Activated T-helper 1 cell treated with anti-CD3 and anti-CD28 coated beads, Interleukin-2, amount 50 U/mL, for 16 hours (primary cell): ENCODE measurements around the gene DGKH.

Experiments used
- DNase-seq, 2 donors: peaks; one replicate each; pipeline ENCODE4 v3.0.0-alpha.2; 2020; ENCODE audit warnings: low read depth in 1 of 2, low spot score in 1 of 2

The DGKH gene

GRCh38 chr13:42048342-42048683, at the start of gene DGKH:
DGKH (plus strand) TSS chr13:42048648; CDS start chr13:42048774, 126 bp downstream.
- DNase-seq, result no peak

GRCh38 chr13:42000846-42001245, 47.6 kb upstream of the DGKH start:
- no peak for DNase-seq

- no peak for DNase-seq
Observed at GRCh38 chr13:42001580-42001979, 46.9 kb upstream of the DGKH start.

- DNase-seq, result no peak
Observed at GRCh38 chr13:42002066-42002465, 46.4 kb upstream of the DGKH start.

GRCh38 chr13:42007844-42008243, 40.6 kb upstream of the DGKH start:
- DNase-seq, result no peak

GRCh38 chr13:42009057-42009456, 39.4 kb upstream of the DGKH start:
- DNase-seq, result no peak

GRCh38 chr13:42011601-42012350, 36.7 kb upstream of the DGKH start:
- no peak for DNase-seq

- no peak for DNase-seq
Observed at GRCh38 chr13:42014119-42014518, 34.3 kb upstream of the DGKH start.

GRCh38 chr13:42017264-42017663, 31.2 kb upstream of the DGKH start:
- DNase-seq, result no peak

- DNase-seq, result no peak
Observed at GRCh38 chr13:42021851-42022250, 26.6 kb upstream of the DGKH start.

- no peak for DNase-seq
Observed at GRCh38 chr13:42022336-42022735, 26.1 kb upstream of the DGKH start.

- DNase-seq, result no peak
Observed at GRCh38 chr13:42022796-42023493, 25.5 kb upstream of the DGKH start.

- no peak for DNase-seq
Observed at GRCh38 chr13:42027286-42027685, 21.2 kb upstream of the DGKH start.

GRCh38 chr13:42028113-42028799, 20.2 kb upstream of the DGKH start:
- no peak for DNase-seq

- DNase-seq, result no peak
Observed at GRCh38 chr13:42035905-42036521, 12.4 kb upstream of the DGKH start.

GRCh38 chr13:42036711-42037110, 11.7 kb upstream of the DGKH start:
- no peak for DNase-seq

- no peak for DNase-seq
Observed at GRCh38 chr13:42038661-42039456, 9.6 kb upstream of the DGKH start.

- DNase-seq, result no peak
Observed at GRCh38 chr13:42039457-42039945, 8.9 kb upstream of the DGKH start.

GRCh38 chr13:42039946-42040729, 8.3 kb upstream of the DGKH start:
- DNase-seq, result peak; percentile 79 to 83

- DNase-seq, result no peak
Observed at GRCh38 chr13:42040730-42041010, 7.8 kb upstream of the DGKH start.
